ENCODE measurements around the gene AMOT.

Gene AMOT

DNA sequence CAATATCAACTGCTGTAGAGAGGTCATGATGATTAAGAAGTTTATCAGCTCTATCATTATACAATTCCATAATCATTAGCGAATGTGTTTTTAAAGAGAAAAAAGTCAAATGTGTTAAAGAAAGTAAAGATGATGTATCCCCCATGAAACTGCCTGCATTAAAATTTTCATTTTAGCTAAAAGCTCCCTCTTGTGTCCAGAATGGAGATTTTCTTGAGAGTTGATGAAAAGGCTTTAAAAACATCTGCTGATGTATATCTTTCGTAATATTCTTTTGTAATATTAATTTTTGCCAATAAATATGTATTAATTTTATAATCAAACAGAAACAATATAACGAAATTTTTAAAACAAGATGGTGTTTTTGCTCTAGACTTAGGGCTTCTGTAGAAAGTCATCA, 108.8 kb downstream of the AMOT start:
- CTCF ChIA-PET: interaction anchor here (0.6 to 1.8 kb wide), 10 partner anchors 9 to 1103 kb away, joined by 3 to 8 read pairs (median 3); no protein-coding TSS in a partner anchor
- H3K4me3 ChIP-seq (ENCODE audit: low read depth, low read length): no peak overlapping the region

More for the DNA sequence above, 108.8 kb downstream of the AMOT start:
- POLR2A ChIA-PET: no interaction called here
- no peaks in the 10 kb centered on the region for H3K4me1 ChIP-seq (ENCODE audit: control insufficient read depth, insufficient read depth, low read length)
- no peaks in the 10 kb centered on the region for H3K9me3 ChIP-seq (ENCODE audit: control insufficient read depth, insufficient read depth, low read depth, low read length)
- TF ChIP-seq SETDB1 (IDR thresholded peaks at IDR 0.05; ENCODE audit: insufficient read length, low read length) (peak; percentile 34), ZNF423 (tag by site-specific recombination; IDR thresholded peaks at IDR 0.05) (no peak), ZNF654 (tag by site-specific recombination; IDR thresholded peaks at IDR 0.05; ENCODE audit: low read depth) (peak; percentile 19)
- TF ChIP-seq, protein P1, sequence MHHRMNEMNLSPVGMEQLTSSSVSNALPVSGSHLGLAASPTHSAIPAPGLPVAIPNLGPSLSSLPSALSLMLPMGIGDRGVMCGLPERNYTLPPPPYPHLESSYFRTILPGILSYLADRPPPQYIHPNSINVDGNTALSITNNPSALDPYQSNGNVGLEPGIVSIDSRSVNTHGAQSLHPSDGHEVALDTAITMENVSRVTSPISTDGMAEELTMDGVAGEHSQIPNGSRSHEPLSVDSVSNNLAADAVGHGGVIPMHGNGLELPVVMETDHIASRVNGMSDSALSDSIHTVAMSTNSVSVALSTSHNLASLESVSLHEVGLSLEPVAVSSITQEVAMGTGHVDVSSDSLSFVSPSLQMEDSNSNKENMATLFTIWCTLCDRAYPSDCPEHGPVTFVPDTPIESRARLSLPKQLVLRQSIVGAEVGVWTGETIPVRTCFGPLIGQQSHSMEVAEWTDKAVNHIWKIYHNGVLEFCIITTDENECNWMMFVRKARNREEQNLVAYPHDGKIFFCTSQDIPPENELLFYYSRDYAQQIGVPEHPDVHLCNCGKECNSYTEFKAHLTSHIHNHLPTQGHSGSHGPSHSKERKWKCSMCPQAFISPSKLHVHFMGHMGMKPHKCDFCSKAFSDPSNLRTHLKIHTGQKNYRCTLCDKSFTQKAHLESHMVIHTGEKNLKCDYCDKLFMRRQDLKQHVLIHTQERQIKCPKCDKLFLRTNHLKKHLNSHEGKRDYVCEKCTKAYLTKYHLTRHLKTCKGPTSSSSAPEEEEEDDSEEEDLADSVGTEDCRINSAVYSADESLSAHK (tag by site-specific recombination; IDR thresholded peaks at IDR 0.05): no peak
- no peak overlapping the region for H3K27ac ChIP-seq (ENCODE audit: extremely low read depth, low read depth, low read length)
- H3K36me3 ChIP-seq (ENCODE audit: control insufficient read depth in 2 of 2, insufficient read depth in 1 of 2, low read length in 2 of 2): no peaks in the 10 kb centered on the region
